GM18873 (cell line): ENCODE measurements around the gene LRWD1.
"Not testable (repeated sequence)": the region's sequence is repeated elsewhere in the genome, so short reads cannot be mapped to it uniquely, and the experiment has no call there.

Source experiments
- ATAC-seq: cut with Tn5 transposase; IDR thresholded peaks from one replicate; pipeline ENCODE4 v1.9.1; 2021; ENCODE audit warnings: mild to moderate bottlenecking, moderate library complexity, moderate number of reproducible peaks; ENCODE audit not compliant: unreplicated experiment, low FRiP score

The LRWD1 gene

DNA sequence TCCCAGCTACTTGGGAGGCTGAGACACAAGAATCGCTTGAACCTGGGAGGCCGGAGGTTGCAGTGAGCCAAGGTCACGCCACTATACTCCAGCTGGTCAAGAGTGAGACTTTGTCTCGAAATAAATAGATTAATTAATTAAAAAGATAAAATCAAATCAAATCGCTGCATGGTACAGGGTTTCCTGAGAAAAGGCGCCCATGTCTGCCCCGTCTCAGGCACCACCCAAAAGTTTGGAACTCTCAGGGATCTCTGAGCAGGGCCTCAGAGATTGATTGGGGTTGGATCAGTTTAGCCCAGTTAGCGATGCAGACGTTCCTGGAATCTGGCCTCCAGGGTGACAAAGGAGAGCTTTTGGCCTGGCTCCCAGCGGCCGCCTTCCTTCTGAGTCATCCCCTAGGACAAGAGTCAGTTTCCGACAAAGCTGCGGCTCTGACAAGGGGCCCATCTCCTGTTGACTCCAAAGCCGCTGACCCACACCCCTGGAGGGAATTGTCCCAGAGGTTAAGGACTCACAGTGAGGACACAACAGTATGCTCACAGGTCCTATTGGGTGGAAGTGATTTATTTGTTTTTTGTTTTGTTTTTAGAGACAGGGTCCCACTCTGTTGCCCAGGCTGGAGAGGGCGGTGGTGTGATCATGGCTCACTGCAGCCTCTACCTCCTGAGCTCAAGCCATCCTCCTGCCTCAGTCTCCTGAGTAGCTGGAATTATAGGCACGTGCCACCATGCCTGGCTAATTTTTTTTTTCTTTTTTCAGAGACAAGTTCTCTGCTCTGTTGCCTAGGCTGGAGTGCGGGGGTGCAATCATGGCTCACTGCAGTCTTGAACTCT is 24.6 kb upstream of the LRWD1 start:
- no peak for ATAC-seq

DNA sequence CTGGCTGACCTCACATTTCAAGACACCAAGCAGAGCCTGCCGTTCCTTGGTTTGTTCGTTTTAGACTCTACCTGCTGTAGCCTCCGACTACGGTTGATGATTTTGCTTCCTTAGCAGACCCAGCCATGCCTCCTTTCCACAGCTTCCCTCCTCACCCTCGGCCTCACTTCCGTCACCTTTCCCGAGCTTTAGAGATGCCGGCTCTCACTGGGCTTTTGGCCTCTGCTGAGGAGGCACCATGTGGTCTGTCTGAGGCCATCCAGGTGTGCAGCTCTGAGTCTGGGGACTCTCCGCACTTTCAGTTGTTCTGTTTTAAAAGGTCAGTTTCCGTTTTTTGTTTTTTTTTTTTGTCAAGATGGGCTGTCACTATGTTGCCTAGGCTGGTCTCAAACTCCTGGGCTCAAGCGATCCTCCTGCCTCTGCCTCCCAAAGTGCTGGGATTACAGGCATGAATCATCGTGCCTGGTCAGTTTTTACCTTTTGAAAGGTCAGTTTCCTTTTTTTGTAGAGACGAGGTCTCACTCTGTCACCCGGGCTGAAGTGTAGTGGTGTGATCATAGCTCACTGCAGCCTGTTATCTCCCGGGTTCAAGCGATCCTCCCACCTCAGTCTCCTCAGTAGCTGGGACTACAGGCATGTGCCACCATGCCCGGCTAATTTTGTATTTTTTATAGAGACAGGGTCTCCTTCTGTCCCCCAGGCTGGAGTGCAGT is 19.7 kb upstream of the LRWD1 start:
- ATAC-seq, result peak; percentile 48

GRCh38 chr7:102445674-102446071 is 19.1 kb upstream of the LRWD1 start:
- no peak for ATAC-seq

DNA sequence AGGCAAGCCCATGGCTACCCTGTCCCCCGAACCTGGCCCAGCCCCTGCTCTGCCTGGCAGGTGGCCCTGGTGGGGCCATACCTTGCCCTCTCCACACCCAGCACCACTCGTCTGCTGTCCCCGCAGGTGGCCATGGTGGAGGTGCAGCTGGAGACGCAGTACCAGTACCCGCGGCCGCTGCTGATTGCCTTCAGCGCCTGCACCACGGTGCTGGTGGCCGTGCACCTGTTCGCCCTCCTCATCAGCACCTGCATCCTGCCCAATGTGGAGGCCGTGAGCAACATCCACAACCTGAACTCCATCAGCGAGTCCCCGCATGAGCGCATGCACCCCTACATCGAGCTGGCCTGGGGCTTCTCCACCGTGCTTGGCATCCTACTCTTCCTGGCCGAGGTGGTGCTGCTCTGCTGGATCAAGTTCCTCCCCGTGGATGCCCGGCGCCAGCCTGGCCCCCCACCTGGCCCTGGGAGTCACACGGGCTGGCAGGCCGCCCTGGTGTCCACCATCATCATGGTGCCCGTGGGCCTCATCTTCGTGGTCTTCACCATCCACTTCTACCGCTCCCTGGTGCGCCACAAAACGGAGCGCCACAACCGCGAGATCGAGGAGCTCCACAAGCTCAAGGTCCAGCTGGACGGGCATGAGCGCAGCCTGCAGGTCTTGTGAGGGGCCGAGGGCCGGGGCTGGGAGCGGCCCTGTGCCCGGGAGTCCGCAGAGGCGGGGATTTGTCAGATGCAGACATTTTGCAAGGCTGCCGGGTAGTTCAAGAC is 18.2 kb upstream of the LRWD1 start:
- no peak for ATAC-seq

DNA sequence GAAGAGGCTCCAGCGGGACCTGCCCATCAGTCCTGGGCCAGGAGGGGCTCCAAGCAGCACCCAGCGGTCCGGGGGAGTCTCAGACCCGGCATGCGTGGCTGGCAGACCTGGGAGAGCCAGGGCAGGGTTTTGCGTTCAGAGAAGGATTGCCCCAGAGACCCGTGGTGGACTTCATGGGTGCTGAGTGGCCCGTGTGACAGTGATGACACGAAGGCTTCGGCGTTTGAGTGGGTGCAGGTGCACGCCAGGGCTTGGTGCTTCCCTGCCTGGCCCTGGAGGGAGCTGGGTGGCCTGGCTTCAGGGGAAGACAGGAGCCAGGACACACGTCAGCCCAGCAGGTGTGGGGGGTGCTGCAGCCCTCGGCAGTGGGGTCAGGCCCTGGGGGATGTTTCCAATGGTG is 17.5 kb upstream of the LRWD1 start:
- ATAC-seq, result no peak

DNA sequence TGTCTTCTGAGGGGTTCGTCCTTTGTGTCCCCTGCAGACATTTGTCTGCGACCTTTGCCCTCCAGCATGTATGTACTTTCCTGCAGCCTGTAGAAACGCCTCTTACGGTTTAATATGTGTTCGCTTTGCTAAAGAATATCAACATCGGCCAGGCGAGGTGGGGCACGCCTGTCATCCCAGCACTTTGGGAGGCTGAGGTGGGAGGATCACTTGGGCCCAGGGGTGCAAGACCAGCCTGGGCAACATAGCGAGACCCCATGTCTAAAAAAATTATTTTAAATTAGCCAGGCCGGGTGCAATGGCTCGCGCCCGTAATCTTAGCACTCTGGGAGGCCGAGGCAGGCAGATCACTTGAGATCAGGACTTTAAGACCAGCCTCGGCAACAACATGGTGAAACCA is 15.6 kb upstream of the LRWD1 start:
- ATAC-seq, result no peak

- no peak for ATAC-seq
These were observed 14.5 kb upstream of the LRWD1 start for GRCh38 chr7:102450242-102450641.

DNA sequence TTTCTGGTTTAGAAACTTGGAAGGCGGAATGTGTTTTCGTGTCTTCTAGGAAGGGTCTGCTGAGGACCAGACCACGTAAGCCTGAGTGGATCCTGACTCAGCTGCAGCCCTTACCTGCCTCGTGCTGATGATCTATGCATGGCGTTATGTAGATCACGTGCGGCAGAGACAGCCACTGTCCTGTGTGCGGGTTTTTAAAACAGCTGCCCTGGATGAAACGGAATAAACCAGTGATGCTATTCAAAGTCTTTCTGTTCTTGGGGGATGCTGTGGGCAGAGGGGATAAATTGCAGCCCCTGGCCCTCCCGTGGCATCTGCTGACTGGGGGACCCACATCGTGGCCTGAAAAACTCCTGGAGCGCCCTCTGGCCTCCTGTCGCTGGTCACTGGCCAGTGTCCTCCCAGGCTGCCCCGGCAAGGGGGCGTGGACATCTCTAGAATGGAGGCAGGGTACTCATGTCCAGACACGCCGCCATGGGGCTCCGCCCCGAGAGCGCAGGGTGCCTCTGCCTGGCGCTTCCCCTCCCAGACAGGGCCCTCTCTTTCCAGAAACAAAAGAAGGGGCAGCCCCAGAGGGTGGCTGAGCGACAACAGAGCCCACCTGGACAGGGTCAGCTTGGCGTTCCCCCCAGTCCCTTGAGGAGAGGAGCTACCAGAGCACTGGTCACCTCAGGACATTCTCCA is 13.3 kb upstream of the LRWD1 start:
- no peak for ATAC-seq

DNA sequence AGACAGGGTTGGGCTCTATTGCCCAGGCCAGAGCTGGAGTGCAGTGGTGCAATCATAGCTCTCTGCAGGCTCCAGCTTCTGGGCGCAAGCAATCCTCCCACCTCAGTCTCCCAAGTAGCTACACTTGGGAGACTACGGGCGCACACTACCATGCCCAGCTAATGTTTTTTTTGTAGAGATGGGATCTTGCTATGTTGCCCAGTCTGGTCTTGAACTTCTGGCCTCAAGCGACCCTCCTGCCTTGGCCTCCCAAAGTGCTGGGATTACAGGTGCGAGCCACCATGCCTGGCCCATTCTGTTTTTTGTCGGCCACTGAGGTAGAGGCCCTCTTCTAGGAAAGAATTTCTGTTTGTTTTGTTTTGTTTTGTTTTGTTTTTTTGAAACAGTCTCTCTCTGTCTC is 12.3 kb upstream of the LRWD1 start:
- no peak for ATAC-seq

GRCh38 chr7:102453319-102453718 is 11.5 kb upstream of the LRWD1 start:
- no peak for ATAC-seq

GRCh38 chr7:102454468-102454867 is 10.3 kb upstream of the LRWD1 start:
- no peak for ATAC-seq

DNA sequence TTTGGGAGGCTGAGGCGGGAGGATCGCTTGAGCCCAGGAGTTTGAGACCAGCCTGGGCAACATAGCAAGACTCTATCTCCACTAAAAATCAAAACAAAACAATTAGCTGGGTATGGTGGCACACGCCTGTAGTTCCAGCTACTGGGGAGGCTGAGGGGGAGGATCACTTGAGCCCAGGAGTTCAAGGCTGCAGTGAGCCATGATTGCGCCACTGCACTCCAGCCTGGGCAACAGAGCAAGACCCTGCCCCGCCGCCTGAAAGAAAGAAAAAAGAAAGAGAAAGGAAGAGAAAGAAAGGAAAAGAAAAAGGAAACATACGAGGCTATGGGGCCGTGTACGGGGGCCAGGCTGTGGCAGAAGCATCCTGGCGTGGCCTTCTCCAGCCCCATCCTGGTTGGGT is 9.9 kb upstream of the LRWD1 start:
- not testable (repeated sequence) for ATAC-seq

DNA sequence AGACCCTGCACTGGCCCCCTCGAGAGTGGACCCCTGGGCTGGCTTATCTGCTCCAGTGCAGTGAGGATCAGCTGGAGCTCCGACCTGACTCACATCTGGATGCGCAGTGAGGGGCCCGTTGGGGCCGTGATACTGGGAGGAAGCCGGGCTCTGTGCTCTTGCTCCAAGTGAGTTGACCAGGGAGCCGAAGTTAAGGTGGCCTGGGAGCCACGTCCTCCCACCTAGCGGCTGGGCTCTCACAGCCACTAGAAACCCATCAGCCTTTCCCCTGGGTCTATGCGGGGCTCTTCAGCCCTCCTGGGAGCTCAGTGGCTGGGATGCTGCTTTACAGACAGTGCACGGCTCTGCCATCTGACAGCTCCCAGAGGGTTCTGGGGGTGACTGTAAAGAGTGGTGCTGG is 9.2 kb upstream of the LRWD1 start:
- no peak for ATAC-seq

- no peak for ATAC-seq
These were observed 8.5 kb upstream of the LRWD1 start for GRCh38 chr7:102456327-102456726.

DNA sequence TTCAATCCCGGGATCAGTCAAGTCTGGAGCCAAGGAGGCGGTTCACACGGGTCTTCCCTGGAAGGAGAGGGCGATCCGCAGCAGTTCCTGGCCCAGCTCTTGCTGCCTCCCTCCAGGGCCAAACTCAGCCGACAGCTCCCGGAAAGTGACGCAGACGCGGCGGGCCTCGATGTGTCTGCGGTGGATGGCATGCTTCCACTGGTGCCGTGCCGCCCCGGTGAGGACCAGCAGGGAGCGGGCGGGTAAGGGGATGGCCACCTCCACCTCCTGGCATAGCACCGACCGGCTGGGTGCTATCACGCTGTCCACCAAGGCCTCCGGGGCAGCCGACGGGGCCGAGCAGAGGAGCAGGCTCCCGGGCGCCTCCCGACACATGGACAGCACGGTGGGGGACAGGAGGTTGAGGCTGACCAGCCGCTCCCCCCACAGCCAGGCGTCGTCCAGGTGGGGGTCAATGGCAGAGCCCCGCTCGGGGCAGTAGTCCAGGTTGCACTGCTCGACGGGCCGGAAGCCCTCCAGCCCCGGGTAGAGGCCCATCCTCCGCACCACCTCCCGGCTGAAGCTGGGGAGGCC is 7.3 kb upstream of the LRWD1 start:
- no peak for ATAC-seq

- ATAC-seq, result no peak
These were observed 5.5 kb upstream of the LRWD1 start for GRCh38 chr7:102459221-102459844.

DNA sequence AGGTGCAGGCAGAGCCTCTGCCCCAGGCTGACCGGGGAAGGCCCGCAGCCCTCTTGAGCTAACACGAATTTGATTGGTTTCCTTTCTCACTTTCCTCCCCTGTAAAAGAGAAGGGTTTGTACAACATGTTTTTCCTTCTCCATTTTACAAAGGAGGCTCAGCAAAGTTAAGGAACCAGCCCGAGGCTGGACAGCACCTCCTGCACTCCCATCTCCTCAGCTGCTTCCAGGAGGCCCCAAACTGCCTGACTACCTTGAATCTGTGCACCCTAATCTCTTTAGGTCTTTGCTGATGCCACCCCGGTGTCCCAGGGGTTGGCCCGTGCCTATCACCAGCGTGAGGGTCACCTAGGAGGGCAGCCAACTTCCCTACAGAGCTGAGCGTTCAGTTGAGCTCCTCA is 4.3 kb upstream of the LRWD1 start:
- no peak for ATAC-seq

- ATAC-seq, result no peak
These were observed 775 bp upstream of the LRWD1 start for GRCh38 chr7:102463841-102464576.

- no peak for ATAC-seq
These were observed 1.3 kb downstream of the LRWD1 start for GRCh38 chr7:102466097-102466496.
